ENCODE results near the gene UFC1.

The UFC1 gene

GRCh38 chr1:161207173-161207572, 53.4 kb downstream of the UFC1 start:
- DNase-seq, result no peak
- H3K4me1 Mint-ChIP-seq (ENCODE audit: low read depth in 2 of 2), result peaks cover 32 to 38% of the 10 kb centered on the region in 2 donors
- H3K27me3 Mint-ChIP-seq, result no peaks in the 10 kb centered on the region
- H3K36me3 Mint-ChIP-seq (ENCODE audit: insufficient read depth), result peaks cover 68% of the 10 kb centered on the region
- no peaks in the 10 kb centered on the region for H3K9me3 Mint-ChIP-seq
- no peak overlapping the region for H3K4me3 Mint-ChIP-seq
- H3K27ac Mint-ChIP-seq, result no peak overlapping the region
- ATAC-seq (replicated peaks), result no peak

Data from effector memory CD8-positive, alpha-beta T cell (primary cell).